Cardiac septum (tissue), 1 donor: ENCODE results near the gene CROCC2. TPM values are rescaled to one million over a fixed set of nuclear protein-coding genes. Genes with fewer than 3 reads are reported as not detected.

Experiments
- DNase-seq: peaks from one replicate; pipeline ENCODE4 v3.0.0-alpha.2; 2020; ENCODE audit warnings: low spot score
- intact Hi-C: fragments of 100-400 bp; cut with DNase I; formaldehyde crosslinking; loops from one replicate; pipeline ENCODE4 v1.14.0; 2022
- total RNA-seq: library from RNA; stranded (reverse); fragmentation: NEBNext Ultra II Directional; extraction: Animal tissue kit (Norgen Biotek cat#: 25700); gene quantifications from one replicate; pipeline ENCODE4 v1.2.1, GENCODE V29; 2021
- donor health status: DM: no; HTN: no; CAD: no.

Gene CROCC2
- total RNA-seq, 1 donor from 2014 or later = not detected

GRCh38 chr2:240917684-240918257 lies 11.6 kb downstream of the CROCC2 start:
- intact Hi-C loops = no loop called here
- DNase-seq = peak; percentile 72

- DNase-seq = peak; percentile 74
- intact Hi-C loops = no loop called here
Measured at GRCh38 chr2:240918258-240919091, 12.3 kb downstream of the CROCC2 start.

- DNase-seq = peak; percentile 75
- intact Hi-C loops = no loop called here
Measured at GRCh38 chr2:240919161-240919781, 13.1 kb downstream of the CROCC2 start.

- DNase-seq = peak; percentile 70
- intact Hi-C loops = no loop called here
Measured at GRCh38 chr2:240919786-240920782, 13.9 kb downstream of the CROCC2 start.

- intact Hi-C loops = no loop called here
- peak; percentile 71 for DNase-seq
Measured at GRCh38 chr2:240920783-240921231, 14.7 kb downstream of the CROCC2 start.

- DNase-seq = peak; percentile 39
- intact Hi-C loops = no loop called here
Measured at GRCh38 chr2:240921311-240921994, 15.3 kb downstream of the CROCC2 start.

GRCh38 chr2:240921995-240922244 lies 15.8 kb downstream of the CROCC2 start:
- no peak for DNase-seq
- intact Hi-C loops = no loop called here

GRCh38 chr2:240922245-240922981 lies 16.3 kb downstream of the CROCC2 start:
- DNase-seq = peak; percentile 70

GRCh38 chr2:240922982-240923537 lies 16.9 kb downstream of the CROCC2 start:
- intact Hi-C loops = no loop called here
- DNase-seq = peak; percentile 50

More at GRCh38 chr2:240922245-240922981, 16.3 kb downstream of the CROCC2 start:
- intact Hi-C loops = no loop called here

- intact Hi-C loops = no loop called here
Measured at GRCh38 chr2:240925191-240925567, 19.0 kb downstream of the CROCC2 start.

GRCh38 chr2:240925568-240926515 lies 19.7 kb downstream of the CROCC2 start:
- DNase-seq = peak; percentile 74
- intact Hi-C loops = no loop called here

More at GRCh38 chr2:240925191-240925567, 19.0 kb downstream of the CROCC2 start:
- DNase-seq = no peak

- intact Hi-C loops = no loop called here
- peak; percentile 72 for DNase-seq
Measured at GRCh38 chr2:240926516-240927389, 20.6 kb downstream of the CROCC2 start.

GRCh38 chr2:240927390-240927781 lies 21.2 kb downstream of the CROCC2 start:
- intact Hi-C loops = no loop called here
- no peak for DNase-seq

- intact Hi-C loops = no loop called here
- DNase-seq = peak; percentile 63
Measured at GRCh38 chr2:240928476-240929363, 22.6 kb downstream of the CROCC2 start.
